Measurements from ENCODE around the gene CYP27B1.
"Not testable (repeated sequence)": the region's sequence is repeated elsewhere in the genome, so short reads cannot be mapped to it uniquely, and the experiment has no call there.

Gene CYP27B1

DNA sequence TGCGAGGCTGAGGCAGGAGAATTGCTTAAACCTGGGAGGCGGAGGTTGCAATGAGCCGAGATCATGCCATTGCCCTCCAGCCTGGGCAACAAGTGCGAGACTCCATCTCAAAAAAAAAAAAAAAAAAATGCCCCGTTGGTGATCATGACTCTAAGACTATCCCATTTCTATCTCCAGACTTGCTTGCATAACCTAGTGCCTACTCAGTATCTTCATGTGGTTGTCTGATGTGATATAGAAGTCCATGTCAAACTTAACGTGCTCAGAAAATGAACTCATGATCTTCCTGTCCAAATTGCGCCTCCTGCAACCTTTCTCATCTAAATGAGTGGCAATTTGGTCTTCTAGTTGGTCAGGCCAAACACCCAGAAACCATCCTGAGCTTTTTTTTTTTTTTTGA lies 11.0 kb upstream of the CYP27B1 start:
- H3K4me3 ChIP-seq (ENCODE audit: low read depth, low read length) = no peak overlapping the region
- TF ChIP-seq, protein P1, sequence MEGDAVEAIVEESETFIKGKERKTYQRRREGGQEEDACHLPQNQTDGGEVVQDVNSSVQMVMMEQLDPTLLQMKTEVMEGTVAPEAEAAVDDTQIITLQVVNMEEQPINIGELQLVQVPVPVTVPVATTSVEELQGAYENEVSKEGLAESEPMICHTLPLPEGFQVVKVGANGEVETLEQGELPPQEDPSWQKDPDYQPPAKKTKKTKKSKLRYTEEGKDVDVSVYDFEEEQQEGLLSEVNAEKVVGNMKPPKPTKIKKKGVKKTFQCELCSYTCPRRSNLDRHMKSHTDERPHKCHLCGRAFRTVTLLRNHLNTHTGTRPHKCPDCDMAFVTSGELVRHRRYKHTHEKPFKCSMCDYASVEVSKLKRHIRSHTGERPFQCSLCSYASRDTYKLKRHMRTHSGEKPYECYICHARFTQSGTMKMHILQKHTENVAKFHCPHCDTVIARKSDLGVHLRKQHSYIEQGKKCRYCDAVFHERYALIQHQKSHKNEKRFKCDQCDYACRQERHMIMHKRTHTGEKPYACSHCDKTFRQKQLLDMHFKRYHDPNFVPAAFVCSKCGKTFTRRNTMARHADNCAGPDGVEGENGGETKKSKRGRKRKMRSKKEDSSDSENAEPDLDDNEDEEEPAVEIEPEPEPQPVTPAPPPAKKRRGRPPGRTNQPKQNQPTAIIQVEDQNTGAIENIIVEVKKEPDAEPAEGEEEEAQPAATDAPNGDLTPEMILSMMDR (IDR thresholded peaks at IDR 0.05; ENCODE audit: low read depth, low read length) = no peak

DNA sequence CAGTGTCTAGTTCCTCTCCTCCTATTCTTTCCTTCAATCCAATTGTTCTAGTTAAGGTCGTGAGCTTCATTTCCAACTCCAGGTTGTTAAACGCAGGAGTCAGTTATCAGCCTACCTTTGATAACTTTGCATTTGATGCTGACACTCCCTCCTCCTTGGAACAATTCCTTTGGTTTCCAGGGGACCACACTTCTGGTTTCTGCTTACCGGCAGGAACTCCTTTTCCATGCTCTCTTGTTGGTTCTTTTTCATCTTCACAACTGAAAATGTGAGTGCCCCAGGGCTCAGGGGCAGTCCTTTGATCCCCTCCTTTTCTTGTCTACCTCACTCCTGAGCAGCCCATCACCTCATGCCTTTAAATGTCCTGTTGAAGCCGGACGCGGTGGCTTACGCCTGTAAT lies 10.5 kb upstream of the CYP27B1 start:
- H3K4me3 ChIP-seq (ENCODE audit: low read depth, low read length) = no peak overlapping the region
- TF ChIP-seq, protein P1 (IDR thresholded peaks at IDR 0.05; ENCODE audit: low read depth, low read length) = no peak

- TF ChIP-seq, protein P1 (IDR thresholded peaks at IDR 0.05; ENCODE audit: low read depth, low read length) = no peak
- H3K4me3 ChIP-seq (ENCODE audit: low read depth, low read length) = no peak overlapping the region
Observed at GRCh38 chr12:57776247-57776587, 9.3 kb upstream of the CYP27B1 start.

- H3K4me3 ChIP-seq (ENCODE audit: low read depth, low read length) = no peak overlapping the region
- TF ChIP-seq, protein P1 (IDR thresholded peaks at IDR 0.05; ENCODE audit: low read depth, low read length) = no peak
Observed at GRCh38 chr12:57775563-57776246, 8.8 kb upstream of the CYP27B1 start.

- no peak overlapping the region for H3K4me3 ChIP-seq (ENCODE audit: low read depth, low read length)
- TF ChIP-seq, protein P1 (IDR thresholded peaks at IDR 0.05; ENCODE audit: low read depth, low read length) = no peak
Observed at GRCh38 chr12:57775044-57775443, 8.2 kb upstream of the CYP27B1 start.

DNA sequence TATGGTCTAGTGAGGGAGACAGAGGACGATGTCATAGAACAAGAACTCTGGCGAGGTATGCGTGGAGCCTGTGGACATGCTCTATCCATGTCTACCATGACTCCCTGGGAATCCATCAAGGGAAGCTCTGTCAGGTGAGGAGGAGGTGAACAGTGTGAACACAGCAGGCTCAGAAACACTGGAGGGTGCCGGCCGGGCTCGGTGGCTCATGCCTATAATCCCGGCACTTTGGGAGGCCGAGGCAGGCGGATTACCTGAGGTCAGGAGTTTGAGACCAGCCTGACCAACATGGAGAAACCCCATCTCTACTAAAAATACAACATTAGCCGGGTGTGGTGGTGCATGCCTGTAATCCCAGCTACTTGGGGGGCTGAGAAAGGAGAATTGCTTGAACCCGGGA lies 7.8 kb upstream of the CYP27B1 start:
- H3K4me3 ChIP-seq (ENCODE audit: low read depth, low read length) = not testable (repeated sequence)

- TF ChIP-seq, protein P1 (IDR thresholded peaks at IDR 0.05; ENCODE audit: low read depth, low read length) = no peak
Observed at GRCh38 chr12:57772429-57773322, 5.8 kb upstream of the CYP27B1 start, which contains the start of gene EEF1AKMT3. Gene EEF1AKMT3 (plus strand): TSS chr12:57772614. CDS start chr12:57772725, 111 bp downstream.

More at GRCh38 chr12:57772429-57773322, 5.8 kb upstream of the CYP27B1 start, which contains the start of gene EEF1AKMT3:
- H3K4me3 ChIP-seq (ENCODE audit: low read depth, low read length) = peak within 1 kb of the TSS; percentile 89
